ENCODE measurements around the gene LETM1.

Gene LETM1

GRCh38 chr4:1792832-1793495 lies 63.0 kb downstream of the LETM1 start, which contains the start of gene FGFR3:
FGFR3 (plus strand) TSS chr4:1793293; CDS start chr4:1793935, 642 bp downstream.
- peak within 1 kb of the TSS; percentile 25 for H3K4me3 ChIP-seq (replicated peaks; ENCODE audit: low read depth, low read length)
- no peaks in the 10 kb centered on the region for H3K36me3 ChIP-seq (ENCODE audit: control insufficient read depth, insufficient read depth, low read length)
- TF ChIP-seq, protein P1, sequence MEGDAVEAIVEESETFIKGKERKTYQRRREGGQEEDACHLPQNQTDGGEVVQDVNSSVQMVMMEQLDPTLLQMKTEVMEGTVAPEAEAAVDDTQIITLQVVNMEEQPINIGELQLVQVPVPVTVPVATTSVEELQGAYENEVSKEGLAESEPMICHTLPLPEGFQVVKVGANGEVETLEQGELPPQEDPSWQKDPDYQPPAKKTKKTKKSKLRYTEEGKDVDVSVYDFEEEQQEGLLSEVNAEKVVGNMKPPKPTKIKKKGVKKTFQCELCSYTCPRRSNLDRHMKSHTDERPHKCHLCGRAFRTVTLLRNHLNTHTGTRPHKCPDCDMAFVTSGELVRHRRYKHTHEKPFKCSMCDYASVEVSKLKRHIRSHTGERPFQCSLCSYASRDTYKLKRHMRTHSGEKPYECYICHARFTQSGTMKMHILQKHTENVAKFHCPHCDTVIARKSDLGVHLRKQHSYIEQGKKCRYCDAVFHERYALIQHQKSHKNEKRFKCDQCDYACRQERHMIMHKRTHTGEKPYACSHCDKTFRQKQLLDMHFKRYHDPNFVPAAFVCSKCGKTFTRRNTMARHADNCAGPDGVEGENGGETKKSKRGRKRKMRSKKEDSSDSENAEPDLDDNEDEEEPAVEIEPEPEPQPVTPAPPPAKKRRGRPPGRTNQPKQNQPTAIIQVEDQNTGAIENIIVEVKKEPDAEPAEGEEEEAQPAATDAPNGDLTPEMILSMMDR (IDR thresholded peaks at IDR 0.05; ENCODE audit: insufficient read depth, low read length, poor library complexity, severe bottlenecking), result no peak
- peak; percentile 35 for DNase-seq (ENCODE audit: extremely low read depth, insufficient read length)
- H3K27me3 ChIP-seq (replicated peaks; ENCODE audit: control insufficient read depth, insufficient read depth, low read length), result peaks cover 2% of the 10 kb centered on the region; the same call in 1 of the 2 replicates

- DNase-seq (ENCODE audit: extremely low read depth, insufficient read length), result no peak
- TF ChIP-seq, protein P1 (IDR thresholded peaks at IDR 0.05; ENCODE audit: insufficient read depth, low read length, poor library complexity, severe bottlenecking), result no peak
- H3K4me3 ChIP-seq (replicated peaks; ENCODE audit: low read depth, low read length), result no peak overlapping the region
- H3K27me3 ChIP-seq (replicated peaks; ENCODE audit: control insufficient read depth, insufficient read depth, low read length), result peaks cover 2% of the 10 kb centered on the region; the same call in 1 of the 2 replicates
- no peaks in the 10 kb centered on the region for H3K36me3 ChIP-seq (ENCODE audit: control insufficient read depth, insufficient read depth, low read length)
These were observed 63.7 kb downstream of the LETM1 start for GRCh38 chr4:1792158-1792831.

GRCh38 chr4:1790005-1790404 lies 66.0 kb downstream of the LETM1 start:
- TF ChIP-seq, protein P1 (IDR thresholded peaks at IDR 0.05; ENCODE audit: insufficient read depth, low read length, poor library complexity, severe bottlenecking), result no peak
- Histone ChIP-seq H3K27me3 (replicated peaks; ENCODE audit: control insufficient read depth, insufficient read depth, low read length) (no peaks in the 10 kb centered on the region; the same call in 1 of the 2 replicates), H3K36me3 (ENCODE audit: control insufficient read depth, insufficient read depth, low read length) (no peaks in the 10 kb centered on the region), H3K4me3 (replicated peaks; ENCODE audit: low read depth, low read length) (no peak overlapping the region)
- DNase-seq (ENCODE audit: extremely low read depth, insufficient read length), result no peak

GRCh38 chr4:1789552-1789951 lies 66.4 kb downstream of the LETM1 start:
- no peaks in the 10 kb centered on the region for H3K36me3 ChIP-seq (ENCODE audit: control insufficient read depth, insufficient read depth, low read length)
- H3K4me3 ChIP-seq (replicated peaks; ENCODE audit: low read depth, low read length), result no peak overlapping the region
- DNase-seq (ENCODE audit: extremely low read depth, insufficient read length), result no peak
- TF ChIP-seq, protein P1 (IDR thresholded peaks at IDR 0.05; ENCODE audit: insufficient read depth, low read length, poor library complexity, severe bottlenecking), result no peak
- no peaks in the 10 kb centered on the region; the same call in 1 of the 2 replicates for H3K27me3 ChIP-seq (replicated peaks; ENCODE audit: control insufficient read depth, insufficient read depth, low read length)

GRCh38 chr4:1788254-1788973 lies 67.5 kb downstream of the LETM1 start:
- no peak for DNase-seq (ENCODE audit: extremely low read depth, insufficient read length)
- no peaks in the 10 kb centered on the region; the same call in 1 of the 2 replicates for H3K27me3 ChIP-seq (replicated peaks; ENCODE audit: control insufficient read depth, insufficient read depth, low read length)
- TF ChIP-seq, protein P1 (IDR thresholded peaks at IDR 0.05; ENCODE audit: insufficient read depth, low read length, poor library complexity, severe bottlenecking), result no peak
- no peak overlapping the region for H3K4me3 ChIP-seq (replicated peaks; ENCODE audit: low read depth, low read length)
- H3K36me3 ChIP-seq (ENCODE audit: control insufficient read depth, insufficient read depth, low read length), result no peaks in the 10 kb centered on the region

All from GM06990 (cell line).